Right renal pelvis (tissue), 4 donors: ENCODE data around the gene DNAL4. TPM values are rescaled to one million over a fixed set of nuclear protein-coding genes. Genes with fewer than 3 reads are reported as not detected.

Experiments used
- DNase-seq, 4 donors: peaks; one replicate each; pipeline ENCODE4 v3.0.0-alpha.2; 2013; ENCODE audit warnings: low read depth in 4 of 4, low spot score in 3 of 4, missing footprints in 1 of 4
- polyA plus RNA-seq, 4 donors: library from polyadenylated mRNA; unstranded; fragments of 120-200 nt; gene quantifications; one replicate each; pipeline ENCODE4 v1.2.1, GENCODE V29; 2013; ENCODE audit not compliant: insufficient read length in 4 of 4

Gene DNAL4
- polyA plus RNA-seq, 4 donors: 36.4 to 42.1 (median 36.7) TPM

DNA sequence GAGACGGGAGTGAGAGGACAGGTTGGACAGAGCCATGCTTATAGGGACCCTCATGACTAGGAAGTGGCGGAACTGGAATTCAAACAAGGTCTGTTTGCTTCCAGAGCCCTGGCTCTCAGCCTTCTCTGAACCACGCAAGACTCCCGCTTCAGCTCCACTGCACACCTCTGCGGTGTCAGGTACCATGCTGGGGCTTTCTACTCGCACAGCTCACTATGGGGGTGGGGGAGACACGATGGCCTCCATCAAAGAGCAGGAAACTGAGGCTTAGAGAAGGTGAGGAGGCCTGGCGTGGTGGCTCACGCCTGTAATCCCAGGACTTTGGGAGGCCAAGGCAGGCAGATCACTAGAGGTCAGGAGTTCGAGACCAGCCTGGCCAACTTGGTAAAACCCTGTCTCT lies 52.4 kb downstream of the DNAL4 start:
- DNase-seq: no peak

DNA sequence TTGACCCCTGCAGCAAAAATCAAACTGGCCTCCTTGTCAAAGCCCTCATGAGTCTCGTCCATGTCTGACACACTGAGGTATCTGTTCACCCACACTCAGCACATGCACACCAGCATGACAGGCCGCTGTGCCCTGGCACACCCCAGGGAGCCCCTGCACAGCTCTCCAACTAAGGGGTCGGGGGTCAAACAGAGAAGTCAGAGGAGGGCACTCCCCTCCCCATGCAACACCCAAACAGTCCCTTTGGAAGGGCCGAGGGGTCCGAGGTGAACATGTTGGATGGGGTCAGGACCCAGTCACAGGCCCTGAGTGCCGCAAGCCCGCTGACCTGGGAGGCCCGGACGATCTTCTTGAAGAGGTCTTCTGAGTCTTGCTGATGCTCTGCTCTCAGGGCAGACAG lies 52.8 kb downstream of the DNAL4 start:
- no peak for DNase-seq

DNA sequence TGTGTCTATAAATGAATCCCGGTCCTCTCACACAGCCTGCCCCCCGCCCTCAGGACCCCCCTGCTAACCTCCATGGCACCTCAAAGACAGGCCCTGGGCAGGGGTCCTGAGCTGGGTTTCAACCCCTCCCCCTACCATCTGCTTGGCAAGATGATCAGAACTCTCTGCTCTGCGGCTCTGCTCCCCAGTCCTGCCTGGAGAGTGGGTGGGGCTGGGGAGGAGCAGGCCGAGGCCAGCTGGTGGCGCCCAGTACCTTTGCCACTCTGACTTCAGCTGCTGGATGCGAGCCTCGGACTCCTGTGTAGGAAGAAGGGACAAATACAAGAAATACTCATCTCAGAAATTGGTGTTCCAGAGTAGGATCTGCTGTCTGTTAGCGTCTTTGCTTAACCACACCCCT lies 53.2 kb downstream of the DNAL4 start:
- DNase-seq: no peak

DNA sequence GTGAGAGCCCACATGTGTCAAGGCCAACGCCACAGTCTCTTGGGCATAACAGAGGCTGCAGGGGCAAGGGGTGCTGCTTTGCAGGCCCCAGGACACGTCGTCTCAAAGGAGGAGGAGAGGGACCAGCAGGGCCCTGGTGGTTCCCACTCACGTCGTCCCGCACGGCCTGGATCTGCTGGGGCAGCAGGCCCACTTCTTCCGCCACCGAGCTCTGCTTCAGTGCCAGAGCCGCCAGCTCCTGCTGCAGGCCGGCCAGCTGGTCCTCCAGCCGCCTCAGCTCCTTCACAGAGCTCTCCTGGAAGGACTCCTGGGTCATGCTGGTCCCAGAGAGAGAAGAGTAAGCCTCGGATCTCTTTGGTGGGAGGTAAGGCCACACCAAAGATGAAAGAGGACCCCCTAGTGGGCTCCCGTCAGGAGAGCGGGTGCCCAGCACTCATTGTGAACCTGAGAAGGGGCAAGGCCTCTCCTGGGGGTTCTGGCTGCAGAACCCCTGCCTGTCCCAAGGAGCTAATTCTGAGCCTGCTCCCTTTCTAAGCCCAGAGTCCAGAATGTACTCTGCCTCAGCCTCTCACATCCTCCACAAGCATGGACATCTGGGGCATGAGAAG lies 53.7 kb downstream of the DNAL4 start:
- DNase-seq: no peak

- DNase-seq: no peak
Measured at GRCh38 chr22:38739300-38740055, 54.5 kb downstream of the DNAL4 start.

DNA sequence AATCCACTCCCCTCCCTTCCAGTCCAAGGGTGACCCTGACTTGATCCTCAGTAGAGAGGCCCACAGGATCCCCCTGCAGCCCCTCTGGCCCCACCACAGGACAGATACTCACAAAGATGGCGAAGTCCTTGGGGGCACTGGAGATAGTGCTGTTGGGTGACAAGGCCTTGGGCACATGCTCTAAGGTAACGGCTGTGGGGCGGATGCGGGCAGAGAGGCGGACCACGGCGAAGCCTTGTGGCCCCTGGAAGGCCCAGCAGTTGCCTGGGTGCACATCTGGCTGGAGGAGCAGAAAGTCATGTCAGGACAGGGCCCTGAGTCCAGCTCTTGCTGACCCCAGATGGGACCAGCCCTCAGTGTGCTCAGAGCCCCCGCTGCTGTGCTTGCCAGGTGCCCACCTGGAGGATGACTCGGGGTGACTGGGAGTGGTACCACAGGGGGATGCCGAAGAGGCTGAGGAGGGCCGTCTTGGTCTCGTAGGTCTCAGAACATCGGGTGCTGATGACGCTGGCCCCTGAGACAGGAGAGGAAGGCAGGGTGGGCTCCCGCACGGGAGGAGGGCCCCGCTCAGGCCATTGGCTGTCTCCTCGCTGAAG lies 55.4 kb downstream of the DNAL4 start:
- no peak for DNase-seq

GRCh38 chr22:38737302-38738060 lies 56.5 kb downstream of the DNAL4 start:
- no peak for DNase-seq

DNA sequence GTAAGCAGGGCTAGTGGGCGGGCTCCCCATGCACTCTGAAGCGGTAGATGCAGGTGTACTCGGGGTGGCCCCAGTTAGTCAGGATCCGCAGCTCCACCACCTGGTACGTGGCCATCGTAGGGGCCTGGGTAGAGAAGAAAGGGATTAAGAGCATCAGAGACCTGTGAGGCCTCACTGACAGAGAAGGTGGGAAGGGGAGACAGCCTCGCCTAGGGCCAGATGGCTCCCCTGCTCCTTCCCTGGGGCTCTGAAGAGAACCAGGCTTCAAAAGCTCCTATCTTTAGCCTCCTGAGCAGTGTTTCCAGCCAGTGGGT lies 57.7 kb downstream of the DNAL4 start:
- DNase-seq: no peak

- no peak for DNase-seq
Measured at GRCh38 chr22:38735465-38736256, 58.3 kb downstream of the DNAL4 start.

- DNase-seq: no peak
Measured at GRCh38 chr22:38735126-38735464, 58.8 kb downstream of the DNAL4 start.

GRCh38 chr22:38734421-38735100 lies 59.4 kb downstream of the DNAL4 start:
- DNase-seq: no peak

DNA sequence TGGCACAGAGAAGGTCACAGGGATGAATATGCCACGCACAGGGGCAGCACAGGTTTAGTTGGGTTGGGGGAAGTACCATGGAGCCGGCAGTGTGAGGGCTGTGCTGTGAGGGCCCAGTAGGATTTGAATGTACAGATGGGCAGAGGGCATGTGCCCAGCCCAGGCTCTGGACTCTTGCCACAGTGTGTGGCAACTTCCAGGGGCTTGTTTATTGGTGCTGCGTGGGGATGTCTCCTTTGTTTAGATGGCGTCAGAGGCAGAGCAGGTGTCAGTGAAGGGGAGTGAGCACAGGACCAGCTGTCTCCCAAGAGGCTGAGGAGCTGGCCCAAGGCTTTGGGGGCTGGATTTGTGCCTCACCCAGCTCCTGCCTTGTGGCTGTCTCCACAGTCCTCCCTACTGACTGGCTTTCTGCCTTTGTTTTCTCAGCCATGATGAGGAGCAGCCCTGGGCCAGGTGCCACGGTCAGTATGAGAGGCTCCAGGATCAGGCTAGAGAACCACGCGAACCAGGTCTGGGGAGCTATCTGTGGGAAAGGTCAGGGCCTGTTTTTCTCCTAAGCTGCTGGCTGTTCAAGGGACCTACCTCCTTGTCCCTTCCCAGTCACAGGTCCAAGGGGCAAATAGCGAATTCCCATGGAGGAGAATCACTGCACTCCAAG lies 60.1 kb downstream of the DNAL4 start:
- no peak for DNase-seq

DNA sequence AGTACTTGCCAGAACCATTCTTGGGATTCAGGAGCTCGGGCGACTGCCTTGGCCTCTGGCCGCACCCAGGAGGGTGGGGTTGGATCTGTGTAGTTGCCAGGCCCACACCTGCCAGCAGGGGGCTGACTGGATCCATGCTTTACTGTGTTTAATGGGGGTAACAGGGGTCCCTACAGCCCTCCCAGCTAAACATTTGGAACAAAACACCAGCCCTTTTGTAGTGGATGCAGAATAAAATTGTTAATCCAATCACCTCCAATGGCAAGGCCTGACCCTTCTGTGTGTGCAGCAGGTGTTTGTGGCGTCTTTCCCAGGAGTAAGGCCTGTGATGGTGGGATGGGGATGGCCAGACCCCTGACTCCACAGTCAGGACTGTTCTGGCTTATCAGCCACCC lies 60.6 kb downstream of the DNAL4 start:
- DNase-seq: no peak

GRCh38 chr22:38732251-38732815 lies 61.6 kb downstream of the DNAL4 start:
- no peak for DNase-seq

DNA sequence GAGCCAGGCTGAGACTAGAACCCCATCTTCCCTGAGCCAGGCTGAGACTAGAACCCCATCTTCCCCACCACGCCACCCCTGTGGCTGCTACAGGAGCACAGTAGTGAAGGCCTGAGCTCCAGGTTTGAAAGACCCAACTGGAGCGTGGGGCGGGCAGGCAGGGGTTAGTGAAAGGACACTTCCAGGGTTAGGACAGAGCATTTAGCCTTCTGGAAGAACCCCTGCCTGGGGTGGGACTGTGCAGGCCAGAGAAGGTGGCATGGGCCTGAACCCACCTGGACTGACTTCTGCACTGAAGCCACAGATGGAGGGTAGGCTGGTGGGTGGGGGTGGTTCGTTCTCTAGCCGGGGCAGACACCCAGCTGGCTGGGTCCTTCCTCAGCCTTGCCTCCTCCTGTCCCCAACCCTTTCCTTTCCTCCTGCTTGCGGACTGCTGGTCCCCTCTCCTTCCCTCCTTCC lies 62.2 kb downstream of the DNAL4 start:
- DNase-seq: no peak

DNA sequence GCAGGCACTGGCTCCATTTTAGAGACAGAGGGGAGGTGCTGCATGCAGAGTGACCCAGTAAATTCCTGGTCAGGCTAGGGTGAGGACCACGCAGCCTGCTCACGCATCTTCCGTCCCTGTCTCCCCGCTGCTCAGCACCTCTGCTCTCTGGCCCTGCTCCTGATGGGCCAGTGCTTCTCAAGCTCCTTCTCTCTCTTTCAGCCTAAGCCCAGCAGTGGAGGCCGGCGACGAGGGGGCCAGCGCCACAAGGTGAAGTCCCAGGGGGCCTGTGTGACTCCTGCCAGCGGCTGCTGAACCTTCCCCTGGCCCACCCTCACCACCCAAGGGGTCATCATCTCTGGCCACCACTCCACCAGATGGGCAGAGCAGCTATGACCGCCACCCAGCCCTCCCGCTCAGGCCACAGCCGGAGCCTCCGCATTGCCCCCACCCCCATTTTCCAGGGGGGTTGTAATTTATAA lies 63.5 kb downstream of the DNAL4 start:
- DNase-seq: no peak

DNA sequence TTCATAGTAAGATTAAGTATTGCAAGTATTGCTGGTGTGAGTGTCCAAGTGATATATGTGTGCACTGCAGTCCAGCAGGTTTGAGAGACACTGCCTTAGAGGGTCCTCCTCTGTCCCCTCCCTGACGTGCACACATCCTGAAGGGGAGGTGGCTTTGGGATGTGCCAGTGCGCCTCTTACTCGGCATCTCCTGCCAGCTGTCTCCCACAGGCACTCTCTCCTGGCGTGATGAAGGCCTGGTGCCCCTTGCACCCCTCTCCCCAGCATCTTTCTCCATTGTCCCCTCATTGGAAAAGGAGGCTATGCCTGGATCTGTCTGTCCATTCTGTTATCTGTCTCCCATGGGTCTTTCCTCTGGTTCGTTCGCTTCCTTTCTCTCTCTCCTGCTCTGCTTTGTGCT lies 64.0 kb downstream of the DNAL4 start:
- no peak for DNase-seq

DNA sequence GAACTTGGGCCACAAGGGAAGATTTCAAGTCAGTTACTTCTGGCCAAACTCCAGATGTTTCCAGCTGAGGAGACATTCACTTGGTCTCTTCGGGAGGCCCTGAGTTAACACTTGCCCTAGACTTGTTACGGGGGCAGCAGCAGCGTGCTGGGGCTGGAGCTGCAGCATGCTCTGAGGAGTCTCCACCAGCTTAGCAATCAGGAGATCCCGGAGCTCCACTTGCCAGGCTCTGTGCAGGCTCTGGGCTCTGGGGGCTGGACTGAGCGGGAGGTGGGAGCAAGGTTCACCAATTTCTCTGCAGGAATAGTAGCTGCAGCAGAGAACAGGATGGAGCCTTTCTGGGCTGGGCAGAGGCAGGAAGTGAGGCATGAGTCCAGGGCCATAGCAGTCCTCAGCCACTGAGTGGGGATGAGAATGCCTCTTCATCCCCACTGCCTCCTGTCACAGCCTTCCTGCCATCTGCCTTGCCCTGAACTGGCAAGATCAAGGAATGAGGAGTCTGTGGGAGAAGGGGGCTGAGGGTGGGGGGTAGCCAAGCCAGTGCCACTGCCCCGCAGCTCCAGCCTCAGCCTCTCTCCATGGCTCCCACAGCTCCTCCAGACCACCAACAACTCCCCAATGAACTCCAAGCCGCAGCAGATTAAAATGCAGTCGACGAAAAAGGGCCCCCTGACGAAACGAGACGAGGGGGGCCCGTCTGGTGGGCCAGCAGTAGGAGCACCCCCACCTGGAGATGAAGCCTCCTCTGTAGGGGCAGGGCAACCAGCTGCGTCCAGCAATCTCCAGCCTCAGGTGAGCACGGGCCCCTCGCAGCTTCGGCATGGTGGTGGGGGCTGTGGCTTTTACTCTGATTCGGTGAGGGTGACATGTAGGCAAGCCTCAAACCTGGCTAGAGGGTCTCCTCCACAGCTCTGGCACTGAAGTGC lies 64.8 kb downstream of the DNAL4 start:
- no peak for DNase-seq
